HAP-1 (cell line): ENCODE results near the gene ADGRG3.

Experiments
- DNase-seq, 2 experiments: peaks; one replicate each; pipeline ENCODE4 v3.0.0-alpha.2; 2016 to 2020; ENCODE audit warnings: low spot score in 2 of 2
- H3K27me3 ChIP-seq: fragments of 250-450 bp; sonication (Bioruptor Pico); 2 replicates; pipeline ENCODE4 v1.5.1; 2020; ENCODE audit warnings: low read depth, mild to moderate bottlenecking, moderate library complexity
- H3K36me3 ChIP-seq: fragments of 250-450 bp; sonication (Bioruptor Pico); replicated peaks from 2 replicates; pipeline ENCODE4 v1.5.1; 2020; ENCODE audit warnings: mild to moderate bottlenecking
- H3K4me1 ChIP-seq: fragments of 250-450 bp; sonication (Bioruptor Pico); 2 replicates; pipeline ENCODE4 v1.5.1; 2020; ENCODE audit warnings: mild to moderate bottlenecking
- H3K4me3 ChIP-seq: fragments of 250-450 bp; sonication (Bioruptor Pico); 2 replicates; pipeline ENCODE4 v1.5.1; 2020; ENCODE audit warnings: mild to moderate bottlenecking, moderate library complexity
- H3K9me3 ChIP-seq: fragments of 250-450 bp; sonication (Bioruptor Pico); 2 replicates; pipeline ENCODE4 v1.5.1; 2020; ENCODE audit warnings: mild to moderate bottlenecking, moderate library complexity
- in situ Hi-C: fragments of 300-500 bp; cut with MboI; formaldehyde crosslinking; loops from 3 replicates; pipeline ENCODE4 v1.14.3; 2020; ENCODE audit warnings: low sequenced_read_pairs, inconsistent platforms, mixed read lengths

Gene ADGRG3

DNA sequence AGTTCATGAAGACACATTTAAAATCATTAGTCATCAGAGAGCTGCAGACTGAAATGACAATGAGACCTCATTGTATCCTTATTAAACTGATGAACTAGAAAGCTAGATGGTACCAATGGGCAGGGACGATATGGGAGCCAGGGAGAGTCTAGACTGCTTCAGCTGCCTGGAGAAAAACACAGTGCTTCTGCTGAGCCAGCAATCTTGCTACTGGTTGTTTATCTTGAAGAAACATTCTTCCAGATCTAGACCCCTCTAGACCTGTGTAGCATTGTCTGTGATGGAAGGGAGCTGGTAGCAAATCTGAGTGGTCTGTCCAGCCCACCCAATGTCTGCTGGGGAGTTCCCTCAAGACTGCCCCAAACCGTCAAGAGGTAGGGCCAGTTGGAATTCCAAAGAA, 24.5 kb downstream of the ADGRG3 start:
- no peak for DNase-seq
- Histone ChIP-seq H3K4me3 (no peak overlapping the region), H3K36me3 (no peaks in the 10 kb centered on the region), H3K9me3 (no peaks in the 10 kb centered on the region), H3K4me1 (no peaks in the 10 kb centered on the region), H3K27me3 (peaks cover 5% of the 10 kb centered on the region; the same call in 1 of the 2 replicates)
- in situ Hi-C loops = no loop called here

DNA sequence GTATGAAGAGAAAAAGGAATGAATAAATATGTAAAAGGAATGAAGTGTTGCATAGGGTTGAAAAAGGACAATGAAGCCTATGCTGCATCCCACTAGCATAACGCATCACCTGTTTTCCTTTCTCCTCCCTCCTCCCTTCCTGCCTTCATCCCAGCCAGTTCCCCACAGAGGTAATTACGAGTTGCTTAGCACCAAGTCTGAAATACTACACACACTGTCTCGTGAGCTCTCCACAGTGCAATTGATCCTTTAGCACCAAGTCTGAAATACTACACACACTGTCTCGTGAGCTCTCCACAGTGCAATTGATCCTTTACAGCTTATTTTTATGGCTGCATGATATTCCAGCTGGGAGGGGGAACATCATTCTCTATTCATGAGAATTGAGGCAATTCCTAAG, 25.4 kb downstream of the ADGRG3 start:
- no peak for DNase-seq
- Histone ChIP-seq H3K4me3 (no peak overlapping the region), H3K36me3 (no peaks in the 10 kb centered on the region), H3K4me1 (no peaks in the 10 kb centered on the region), H3K27me3 (peaks cover 5% of the 10 kb centered on the region; the same call in 1 of the 2 replicates), H3K9me3 (no peaks in the 10 kb centered on the region)
- in situ Hi-C loops = no loop called here

DNA sequence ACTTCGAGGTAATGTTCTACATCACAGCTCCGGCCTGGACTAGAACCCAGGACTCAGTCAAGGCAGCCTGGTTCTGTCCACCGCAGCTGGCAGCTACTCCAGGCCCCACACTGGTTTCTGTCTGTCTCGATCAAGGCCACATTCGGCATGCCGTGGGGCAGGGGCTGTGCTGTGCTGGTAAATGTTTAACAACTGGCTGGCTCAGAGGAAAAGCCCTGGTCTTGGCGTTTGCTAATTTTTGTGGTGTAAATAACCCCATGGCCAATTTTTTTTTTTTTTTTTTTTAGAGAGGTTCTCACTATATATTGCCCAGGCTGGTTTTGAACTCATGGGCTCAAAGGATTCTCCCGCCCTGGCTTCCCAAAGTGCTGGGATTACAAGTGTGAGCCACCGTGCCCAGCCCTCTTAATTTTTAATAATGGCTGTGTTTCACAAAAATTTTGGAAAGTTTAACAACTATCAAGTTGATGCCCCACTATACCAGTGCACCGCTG, 26.2 kb downstream of the ADGRG3 start:
- in situ Hi-C loops = no loop called here
- no peaks in the 10 kb centered on the region for H3K36me3 ChIP-seq
- no peak overlapping the region for H3K4me3 ChIP-seq
- no peaks in the 10 kb centered on the region for H3K9me3 ChIP-seq
- no peaks in the 10 kb centered on the region for H3K4me1 ChIP-seq
- DNase-seq = no peak
- H3K27me3 ChIP-seq = peaks cover 5% of the 10 kb centered on the region; the same call in 1 of the 2 replicates

DNA sequence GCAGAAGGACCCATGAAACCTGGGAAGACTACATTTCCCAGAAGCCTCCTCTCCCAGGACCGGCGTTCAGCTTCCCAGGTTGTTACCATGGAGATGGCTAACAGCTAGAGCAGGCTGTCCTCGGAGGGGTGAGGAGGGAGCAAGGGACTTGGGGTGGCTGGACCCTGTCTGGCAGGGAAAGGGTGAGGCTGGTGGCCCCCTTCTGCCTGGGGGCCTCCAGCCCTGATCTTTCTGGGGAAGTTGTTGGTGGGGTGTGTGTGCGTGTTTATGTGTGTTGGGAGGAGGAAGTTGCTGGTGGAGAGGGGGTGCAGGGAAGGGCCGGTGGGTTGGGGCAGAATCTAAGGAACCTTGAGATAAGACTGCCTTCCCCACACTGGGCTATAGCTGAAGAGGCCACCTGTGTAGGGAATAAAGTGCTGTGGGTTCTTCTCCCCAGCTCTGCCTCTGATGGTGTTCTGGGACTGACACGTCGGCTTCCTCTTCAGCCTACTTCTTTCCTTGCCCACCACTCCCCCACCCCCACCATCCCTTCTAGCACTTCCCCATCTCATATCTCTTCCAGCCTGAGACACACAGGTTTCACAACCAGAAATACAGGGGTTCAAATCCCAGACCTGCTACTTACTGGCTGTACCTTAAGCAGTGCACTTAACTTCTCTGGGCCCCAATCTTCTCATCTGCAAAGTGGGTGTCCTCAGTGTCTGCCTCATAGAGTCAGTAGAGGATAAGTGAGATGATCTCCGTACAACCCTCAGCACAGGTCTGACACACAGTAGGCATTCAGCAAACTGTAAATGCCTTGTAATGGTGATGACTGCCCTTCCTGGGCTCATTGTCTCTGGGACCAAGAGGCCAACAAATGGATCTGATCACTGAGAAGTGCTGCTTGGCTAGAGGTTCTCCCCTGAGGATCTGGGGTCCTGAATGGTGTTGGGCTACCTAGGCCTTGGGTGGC, 26.9 kb downstream of the ADGRG3 start, which contains the start of gene DRC7:
Gene DRC7, plus strand, starts transcription at position 82 of the 955 bp plus-strand sequence. CDS start 3,144 bp downstream, outside the sequence.
- Histone ChIP-seq H3K9me3 (no peaks in the 10 kb centered on the region), H3K4me3 (no peak within 1 kb of the TSS), H3K36me3 (no peaks in the 10 kb centered on the region), H3K27me3 (peaks cover 5% of the 10 kb centered on the region; the same call in 1 of the 2 replicates), H3K4me1 (no peaks in the 10 kb centered on the region)
- DNase-seq = peak; percentile 58 to 76
- in situ Hi-C loops = no loop called here

DNA sequence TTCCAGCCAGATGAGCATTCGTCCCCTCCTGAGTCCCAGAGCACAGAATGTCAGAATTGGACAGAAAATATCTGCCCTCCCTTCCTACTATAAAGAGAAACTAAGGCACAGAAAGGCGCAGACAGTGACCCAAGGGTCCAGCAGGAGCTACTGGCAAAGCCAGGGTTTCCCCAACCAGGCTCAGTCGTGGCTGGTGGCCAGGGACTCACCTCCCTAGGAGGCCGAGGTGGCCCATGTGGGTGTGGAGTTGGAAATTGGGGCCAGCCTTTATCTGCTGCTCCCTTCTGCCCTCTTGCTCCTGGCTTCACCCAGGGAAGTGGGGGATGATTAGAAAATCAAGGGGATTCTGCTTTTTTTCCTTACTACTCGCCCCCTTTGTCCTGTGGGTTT, 27.6 kb downstream of the ADGRG3 start:
- Histone ChIP-seq H3K9me3 (no peaks in the 10 kb centered on the region), H3K4me3 (no peak overlapping the region), H3K27me3 (peaks cover 5% of the 10 kb centered on the region; the same call in 1 of the 2 replicates), H3K36me3 (no peaks in the 10 kb centered on the region), H3K4me1 (no peaks in the 10 kb centered on the region)
- no peak for DNase-seq
- in situ Hi-C loops = no loop called here

DNA sequence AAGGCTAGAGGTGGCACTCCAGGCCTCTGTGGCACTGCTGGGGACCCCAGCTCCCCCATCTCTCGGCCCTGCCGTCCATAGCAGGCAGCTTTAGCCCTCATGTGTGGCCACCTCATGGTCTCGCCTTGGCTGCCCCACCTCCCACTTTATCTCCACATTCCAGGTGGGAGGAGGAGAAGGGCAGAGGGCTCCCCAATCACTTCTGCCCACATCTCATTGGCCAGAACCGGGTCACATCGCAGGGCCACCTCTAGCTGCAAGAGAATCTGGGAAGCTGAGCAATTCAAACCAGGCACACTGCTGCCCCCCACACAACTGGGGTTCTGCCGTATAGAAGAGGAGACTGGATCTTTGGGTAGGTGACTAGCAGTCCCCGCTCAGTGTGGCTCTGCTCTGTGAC, 28.1 kb downstream of the ADGRG3 start:
- Histone ChIP-seq H3K4me1 (no peaks in the 10 kb centered on the region), H3K36me3 (no peaks in the 10 kb centered on the region), H3K9me3 (no peaks in the 10 kb centered on the region), H3K4me3 (no peak overlapping the region), H3K27me3 (peaks cover 5% of the 10 kb centered on the region; the same call in 1 of the 2 replicates)
- no peak for DNase-seq
- in situ Hi-C loops = no loop called here

DNA sequence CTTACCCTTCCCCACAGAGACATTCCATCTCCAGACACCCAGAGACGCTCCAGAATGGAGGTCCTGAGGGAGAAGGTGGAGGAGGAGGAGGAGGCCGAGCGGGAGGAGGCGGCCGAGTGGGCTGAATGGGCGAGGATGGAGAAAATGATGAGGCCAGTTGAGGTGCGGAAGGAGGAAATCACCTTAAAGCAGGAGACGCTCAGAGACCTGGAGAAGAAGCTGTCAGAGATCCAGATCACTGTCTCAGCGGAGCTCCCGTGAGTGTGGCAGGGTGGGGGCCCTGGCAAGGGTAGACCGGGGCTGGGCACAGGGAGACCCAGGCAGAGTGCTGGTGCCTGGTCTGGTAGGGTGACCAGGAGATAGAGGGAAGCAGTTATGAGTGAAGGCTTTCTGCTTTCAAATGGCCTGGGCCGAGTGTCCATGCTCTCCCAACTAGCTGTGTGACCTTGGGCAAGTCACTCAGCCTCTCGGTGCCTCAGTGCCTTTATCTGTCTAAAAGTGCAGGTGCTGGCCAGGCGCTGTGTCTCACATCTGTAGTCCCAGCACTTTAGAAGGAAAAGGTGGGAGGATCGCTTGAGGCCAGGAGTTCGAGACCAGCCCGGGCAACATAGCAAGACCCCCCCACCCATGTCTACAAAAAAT, 29.9 kb downstream of the ADGRG3 start:
- Histone ChIP-seq H3K9me3 (no peaks in the 10 kb centered on the region), H3K27me3 (peaks cover 3% of the 10 kb centered on the region; the same call in 1 of the 2 replicates), H3K4me3 (no peak overlapping the region), H3K36me3 (no peaks in the 10 kb centered on the region), H3K4me1 (no peaks in the 10 kb centered on the region)
- in situ Hi-C loops = no loop called here
- DNase-seq = no peak

DNA sequence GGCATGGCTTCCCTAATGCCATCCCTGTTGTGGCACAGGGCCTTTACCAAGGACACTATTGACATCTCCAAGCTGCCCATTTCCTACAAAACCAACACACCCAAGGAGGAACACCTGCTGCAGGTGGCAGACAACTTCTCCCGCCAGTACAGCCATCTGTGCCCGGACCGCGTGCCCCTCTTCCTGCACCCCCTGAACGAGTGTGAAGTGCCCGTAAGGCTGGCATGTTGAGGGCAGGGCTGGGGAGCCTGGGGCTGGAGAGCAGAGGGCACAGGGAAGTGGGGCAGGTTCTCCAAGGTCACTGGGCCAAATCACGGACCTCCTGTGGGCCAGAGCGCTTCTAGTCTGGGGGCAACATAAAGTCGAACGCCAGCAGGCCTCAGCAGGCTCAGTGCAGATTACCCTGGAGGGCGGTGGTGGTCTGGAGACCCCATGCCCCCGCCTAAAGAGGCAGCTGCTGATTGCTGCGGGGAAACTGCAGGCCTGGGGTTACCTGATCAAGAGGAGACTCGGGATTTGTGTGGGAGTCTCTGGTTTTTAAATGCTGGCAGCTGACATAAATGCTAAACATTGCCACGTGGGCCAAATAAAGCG, 30.8 kb downstream of the ADGRG3 start:
- in situ Hi-C loops = no loop called here
- no peaks in the 10 kb centered on the region for H3K36me3 ChIP-seq
- H3K27me3 ChIP-seq = no peaks in the 10 kb centered on the region
- DNase-seq = no peak
- H3K9me3 ChIP-seq = no peaks in the 10 kb centered on the region
- no peaks in the 10 kb centered on the region for H3K4me1 ChIP-seq
- no peak overlapping the region for H3K4me3 ChIP-seq

DNA sequence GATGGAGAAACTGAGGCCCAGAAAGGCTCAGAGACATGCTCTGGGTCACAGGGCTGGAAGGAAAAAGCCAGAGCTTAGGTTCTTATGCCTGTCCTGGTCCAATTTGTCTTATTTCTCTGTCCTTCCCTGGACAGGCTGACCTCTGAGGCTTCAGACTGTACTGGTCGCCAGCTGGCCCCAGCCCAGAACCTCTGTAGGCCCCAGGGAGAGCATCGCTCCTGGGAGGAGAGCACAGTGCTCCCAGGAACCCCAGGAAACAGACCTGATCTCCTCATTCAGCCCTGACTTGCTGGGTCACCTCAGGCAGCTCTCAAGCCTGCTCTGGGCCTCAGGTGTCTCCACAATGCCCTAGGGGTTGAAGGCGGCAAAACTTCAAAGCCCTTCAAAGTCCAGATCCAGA, 31.4 kb downstream of the ADGRG3 start:
- in situ Hi-C loops = no loop called here
- Histone ChIP-seq H3K4me3 (no peak overlapping the region), H3K36me3 (no peaks in the 10 kb centered on the region), H3K27me3 (no peaks in the 10 kb centered on the region), H3K4me1 (no peaks in the 10 kb centered on the region), H3K9me3 (no peaks in the 10 kb centered on the region)
- DNase-seq = no peak

DNA sequence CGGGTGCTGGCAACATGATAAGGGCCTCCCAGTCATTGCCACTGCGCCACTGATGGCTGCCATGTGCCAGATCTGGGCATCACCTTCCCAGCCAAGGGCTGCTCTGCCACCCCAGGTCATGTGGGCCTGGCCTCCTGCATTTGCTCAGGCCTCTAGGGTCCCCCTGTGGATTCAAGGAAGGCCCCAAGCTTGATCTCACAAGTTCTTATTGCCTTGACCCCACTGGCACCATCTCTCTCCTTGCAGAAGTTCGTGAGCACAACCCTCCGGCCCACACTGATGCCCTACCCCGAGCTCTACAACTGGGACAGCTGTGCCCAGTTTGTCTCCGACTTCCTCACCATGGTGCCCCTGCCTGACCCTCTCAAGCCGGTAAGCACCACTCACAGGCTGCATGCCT, 31.8 kb downstream of the ADGRG3 start:
- in situ Hi-C loops = no loop called here
- Histone ChIP-seq H3K27me3 (no peaks in the 10 kb centered on the region), H3K4me3 (no peak overlapping the region), H3K36me3 (no peaks in the 10 kb centered on the region), H3K4me1 (no peaks in the 10 kb centered on the region), H3K9me3 (no peaks in the 10 kb centered on the region)
- no peak for DNase-seq

DNA sequence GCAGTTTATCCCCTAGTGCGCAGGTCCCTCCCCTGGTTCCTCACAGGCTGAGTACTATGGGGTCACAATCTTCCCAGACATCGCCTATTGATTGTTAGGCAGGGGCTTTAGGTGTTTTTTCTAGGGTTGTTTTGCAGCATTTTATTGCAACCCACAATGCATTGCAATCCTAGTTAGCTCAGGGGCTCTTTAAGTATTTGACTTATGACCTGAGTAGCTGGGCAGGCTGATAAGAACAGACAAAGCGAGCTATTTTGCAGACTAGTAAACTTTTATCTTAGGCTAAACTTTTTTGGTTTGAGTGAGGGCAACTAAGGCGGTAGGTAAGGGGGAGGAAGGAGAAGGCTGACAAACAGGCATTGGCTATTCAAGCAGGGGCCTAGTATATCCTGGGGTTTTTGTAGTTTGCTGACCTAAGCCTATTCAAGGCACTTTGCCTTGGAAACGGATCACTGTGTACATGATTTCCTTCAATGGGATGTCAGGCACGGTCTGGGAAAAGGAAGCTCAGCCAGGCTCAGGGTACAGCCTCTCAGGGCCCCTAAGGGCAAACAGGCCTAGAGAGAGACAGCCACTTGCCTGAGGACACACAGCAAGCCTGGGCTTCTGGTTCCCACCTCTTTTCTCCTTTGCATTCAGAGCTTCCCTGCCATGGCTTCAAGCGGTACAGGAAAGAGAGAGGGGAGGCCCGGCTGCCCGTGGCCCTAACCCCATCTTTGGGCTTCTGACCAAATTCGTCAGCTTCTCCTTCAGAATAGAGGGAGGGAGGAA, 32.9 kb downstream of the ADGRG3 start:
- no peak for DNase-seq
- H3K36me3 ChIP-seq = no peaks in the 10 kb centered on the region

DNA sequence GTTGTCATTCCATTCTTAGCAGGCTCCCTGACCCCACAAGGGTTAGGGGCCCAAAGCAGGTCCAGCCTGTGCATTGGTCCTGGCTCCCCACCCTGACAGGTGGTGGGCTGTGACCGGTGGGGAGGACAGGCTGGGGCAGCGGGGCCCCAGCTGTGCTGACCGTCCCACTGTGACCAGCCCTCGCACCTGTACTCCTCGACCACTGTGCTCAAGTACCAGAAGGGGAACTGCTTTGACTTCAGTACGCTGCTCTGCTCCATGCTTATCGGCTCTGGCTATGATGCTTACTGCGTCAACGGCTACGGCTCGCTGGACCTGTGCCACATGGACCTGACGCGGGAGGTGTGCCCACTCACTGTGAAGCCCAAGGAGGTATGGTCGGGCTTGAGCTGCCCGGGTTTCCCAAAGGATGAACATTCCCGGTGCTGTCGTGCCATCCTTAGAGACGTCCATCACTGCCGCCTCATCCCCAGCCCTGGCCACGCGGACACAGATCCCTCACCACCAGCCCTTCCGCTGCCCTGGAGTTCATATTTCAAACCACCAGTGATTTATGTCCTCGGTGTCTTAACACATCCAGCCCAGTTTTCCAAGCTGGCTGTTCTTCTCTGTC, 33.8 kb downstream of the ADGRG3 start:
- no peaks in the 10 kb centered on the region for H3K9me3 ChIP-seq
- no peaks in the 10 kb centered on the region for H3K36me3 ChIP-seq
- no peaks in the 10 kb centered on the region for H3K4me1 ChIP-seq
- no peak overlapping the region for H3K4me3 ChIP-seq
- no peak for DNase-seq
- no peaks in the 10 kb centered on the region for H3K27me3 ChIP-seq
- in situ Hi-C loops = no loop called here

More for the DNA sequence above, 32.9 kb downstream of the ADGRG3 start:
- in situ Hi-C loops = no loop called here
- H3K9me3 ChIP-seq = no peaks in the 10 kb centered on the region
- no peaks in the 10 kb centered on the region for H3K4me1 ChIP-seq
- H3K4me3 ChIP-seq = no peak overlapping the region
- no peaks in the 10 kb centered on the region for H3K27me3 ChIP-seq
